NCI-H2196 treated with DMSO at 0.1 percent for 48 hours (cell line): Measurements from ENCODE around the gene CLIC5.
"Not testable (repeated sequence)": the region's sequence is repeated elsewhere in the genome, so short reads cannot be mapped to it uniquely, and the experiment has no call there.

Source experiments
- DNase-seq: peaks from one replicate; lab custom pipeline; 2025; ENCODE audit not compliant: unreplicated experiment; lab: John Stamatoyannopoulos, UW

Gene CLIC5

GRCh38 chr6:45929421-45930361 lies 86.0 kb downstream of the CLIC5 start:
- DNase-seq = no peak

GRCh38 chr6:45928721-45929305 lies 86.8 kb downstream of the CLIC5 start:
- no peak for DNase-seq

GRCh38 chr6:45927421-45928320 lies 88.0 kb downstream of the CLIC5 start:
- DNase-seq = no peak

- DNase-seq = not testable (repeated sequence)
These were observed 89.2 kb downstream of the CLIC5 start for GRCh38 chr6:45926423-45926822.

- DNase-seq = no peak
These were observed 90.8 kb downstream of the CLIC5 start for GRCh38 chr6:45924763-45925342.

- no peak for DNase-seq
These were observed 91.7 kb downstream of the CLIC5 start for GRCh38 chr6:45923831-45924391.

GRCh38 chr6:45922728-45923351 lies 92.8 kb downstream of the CLIC5 start:
- no peak for DNase-seq

GRCh38 chr6:45921691-45922281 lies 93.9 kb downstream of the CLIC5 start:
- no peak for DNase-seq

- no peak for DNase-seq
These were observed 94.7 kb downstream of the CLIC5 start for GRCh38 chr6:45920819-45921511.

GRCh38 chr6:45917439-45917838 lies 98.2 kb downstream of the CLIC5 start:
- no peak for DNase-seq

- no peak for DNase-seq
These were observed 99.0 kb downstream of the CLIC5 start for GRCh38 chr6:45916692-45917091.

- DNase-seq = no peak
These were observed 99.7 kb downstream of the CLIC5 start for GRCh38 chr6:45915780-45916468.

GRCh38 chr6:45911691-45912090 lies 104.0 kb downstream of the CLIC5 start:
- DNase-seq = no peak

GRCh38 chr6:45903959-45904358 lies 111.7 kb downstream of the CLIC5 start:
- DNase-seq = no peak

- no peak for DNase-seq
These were observed 112.7 kb downstream of the CLIC5 start for GRCh38 chr6:45902984-45903383.

- no peak for DNase-seq
These were observed 113.7 kb downstream of the CLIC5 start for GRCh38 chr6:45901767-45902650.

GRCh38 chr6:45900808-45901752 lies 114.6 kb downstream of the CLIC5 start:
- DNase-seq = no peak
